HCT116 (cell line): ENCODE data around the gene BLACAT1. TPM values are rescaled to one million over a fixed set of nuclear protein-coding genes. Genes with fewer than 3 reads are reported as not detected.
"Not testable (repeated sequence)": the region's sequence is repeated elsewhere in the genome, so short reads cannot be mapped to it uniquely, and the experiment has no call there.

Experiments
- ATAC-seq: fragments of 200-7000 bp; cut with Tn5 transposase; 2 replicates; pipeline ENCODE4 v1.9.1; 2020; ENCODE audit warnings: mild to moderate bottlenecking, moderate library complexity
- BruUV-seq: library from RNA; stranded (reverse); fragments of 400-500 nt; replicated peaks from 2 replicates; lab custom pipeline; 2021; lab: Mats Ljungman, UMichigan
- CTCF ChIA-PET: fragments of 300-600 bp; sonication (Branson Sonifier 250); formaldehyde crosslinking; loops from one replicate; lab custom pipeline; 2021; ENCODE audit warnings: antibody characterized with exemption; lab: Charles Lee
- POLR2A ChIA-PET: fragments of 300-600, 350-600 bp; sonication (Branson Sonifier 250); formaldehyde crosslinking; loops from one replicate; lab custom pipeline; 2021; ENCODE audit warnings: antibody characterized with exemption; lab: Charles Lee
- RAD21 ChIA-PET, 2 experiments: fragments of 300-600 bp; sonication (Branson Sonifier 250); formaldehyde crosslinking; loops; one replicate each; lab custom pipeline; 2023; ENCODE audit warnings: low total read pairs in 2 of 2; ENCODE audit not compliant: uncharacterized antibody in 2 of 2, unreplicated experiment in 2 of 2, low non-redundant PET in 1 of 2; lab: Charles Lee
- DNase-seq: peaks from one replicate; pipeline ENCODE4 v3.0.0-alpha.2; 2010; ENCODE audit warnings: low read depth, low spot score
- H2AFZ ChIP-seq: fragments of 200-600 bp; shearing (Covaris generic), sonication (generic); 2 replicates; pipeline ENCODE4 v1.6.1; 2017; ENCODE audit warnings: low read depth, mixed run types, mixed read lengths, antibody characterized with exemption, low read length; ENCODE audit not compliant: poor library complexity, severe bottlenecking
- H3K27ac ChIP-seq: 2 replicates; pipeline ENCODE4 v1.5.1; 2012; ENCODE audit warnings: low read depth, low read length
- H3K27me3 ChIP-seq: fragments of 200-600 bp; sonication (generic); 2 replicates; pipeline ENCODE4 v1.6.1; 2016; ENCODE audit warnings: mixed run types, low read length, mixed read lengths; ENCODE audit not compliant: insufficient read depth
- H3K36me3 ChIP-seq, 2 experiments: fragments of 200-500 bp in 1 of 2; fragments of 200-600 bp in 1 of 2; sonication (Bioruptor generic) in 1 of 2; sonication (generic) in 1 of 2; 2 replicates each; pipeline versions ENCODE4 v1.5.1 to v1.6.1; 2014 to 2016; ENCODE audit warnings: low read length in 2 of 2, inconsistent platforms in 1 of 2, mixed read lengths in 1 of 2, mixed run types in 1 of 2; ENCODE audit not compliant: insufficient read depth in 2 of 2, control insufficient read depth in 1 of 2
- H3K4me1 ChIP-seq, 2 experiments: fragments of 200-600 bp in 1 of 2; sonication (generic) in 1 of 2; 2 replicates each; pipeline versions ENCODE4 v1.5.1 to v1.6.1; 2012 to 2017; ENCODE audit warnings: low read length in 2 of 2, inconsistent platforms in 1 of 2, mild to moderate bottlenecking in 1 of 2, mixed read lengths in 1 of 2, mixed run types in 1 of 2, moderate library complexity in 1 of 2; ENCODE audit not compliant: insufficient read depth in 2 of 2, control insufficient read depth in 1 of 2
- H3K4me2 ChIP-seq: fragments of 200-600 bp; sonication (generic); 2 replicates; pipeline ENCODE4 v1.6.1; 2017; ENCODE audit warnings: mixed run types, low read length, mixed read lengths
- H3K4me3 ChIP-seq, 2 experiments: fragments of 200-600 bp in 1 of 2; sonication (generic) in 1 of 2; replicated peaks in 1 of 2; 2 replicates each; pipeline ENCODE4 v1.5.1; 2011 to 2016; ENCODE audit warnings: low read length in 2 of 2, control low read depth in 1 of 2, low read depth in 1 of 2, mild to moderate bottlenecking in 1 of 2, mixed read lengths in 1 of 2, mixed run types in 1 of 2
- H3K79me2 ChIP-seq: fragments of 200-600 bp; sonication (generic); 2 replicates; pipeline ENCODE4 v1.6.1; 2017; ENCODE audit warnings: mild to moderate bottlenecking, mixed run types, low read length, moderate library complexity, mixed read lengths; ENCODE audit not compliant: insufficient read depth
- H3K9ac ChIP-seq: fragments of 200-600 bp; sonication (generic); 2 replicates; pipeline ENCODE4 v1.6.1; 2016; ENCODE audit warnings: low read length, mixed read lengths
- H3K9me2 ChIP-seq: fragments of 200-600 bp; sonication (generic), shearing (Covaris generic); 2 replicates; pipeline ENCODE4 v1.6.1; 2017; ENCODE audit warnings: mixed run types, mild to moderate bottlenecking, moderate library complexity; ENCODE audit not compliant: insufficient read depth
- H3K9me3 ChIP-seq, 2 experiments: fragments of 200-500 bp in 1 of 2; fragments of 200-600 bp in 1 of 2; sonication (Bioruptor generic) in 1 of 2; sonication (generic) in 1 of 2; 2 replicates each; pipeline ENCODE4 v1.6.1; 2014 to 2017; ENCODE audit warnings: low read length in 2 of 2, mixed read lengths in 2 of 2, inconsistent platforms in 1 of 2, low read depth in 1 of 2, mild to moderate bottlenecking in 1 of 2, mixed run types in 1 of 2, moderate library complexity in 1 of 2; ENCODE audit not compliant: control insufficient read depth in 1 of 2, insufficient read depth in 1 of 2
- H4K20me1 ChIP-seq: fragments of 200-600 bp; sonication (generic), shearing (Covaris generic); 2 replicates; pipeline ENCODE4 v1.6.1; 2017; ENCODE audit warnings: mixed run types, mild to moderate bottlenecking, moderate library complexity; ENCODE audit not compliant: insufficient read depth
- intact Hi-C: fragments of 100-400 bp; cut with micrococcal nuclease; formaldehyde crosslinking; loops from 2 replicates; pipeline ENCODE4 v1.10.0; 2022
- microRNA counts: library from miRNA; unstranded; fragments of <30 nt; microRNA quantifications from one replicate; lab custom pipeline; 2015
- microRNA-seq: library from miRNA; unstranded; fragments of <30 nt; microRNA quantifications from one replicate; pipeline ENCODE4, GENCODE V29; 2016; ENCODE audit warnings: borderline number of aligned reads
- total RNA-seq: library from RNA; stranded (reverse); gene quantifications from one replicate; pipeline ENCODE4 v1.2.1, GENCODE V29; 2021; ENCODE audit not compliant: unreplicated experiment

BLACAT1 gene
- total RNA-seq, 1 experiment from 2014 or later, result 3.9 TPM

- CTCF ChIA-PET, BruUV-seq, H2AFZ ChIP-seq, H3K9me2 ChIP-seq, H3K79me2 ChIP-seq, H3K27me3 ChIP-seq, H3K9me3 ChIP-seq, H4K20me1 ChIP-seq, H3K4me3 ChIP-seq, POLR2A ChIA-PET, RAD21 ChIA-PET, ATAC-seq, intact Hi-C loops, H3K27ac ChIP-seq, H3K4me1 ChIP-seq, H3K4me2 ChIP-seq, H3K36me3 ChIP-seq, H3K9ac ChIP-seq, DNase-seq: not testable (repeated sequence)
These were observed 49.6 kb downstream of the BLACAT1 start for GRCh38 chr1:205406252-205406651.

MicroRNA genes within 50 kb of the gene (microRNA counts, 767-probe panel; counts per million panel counts)
- 24,756 counts per million, percentile 73 among the panel's probes with 10 or more counts for microRNA hsa-miR-135b-5p (lab: Ali Mortazavi, UCI)

Small RNA genes lying within 50 kb of the gene (microRNA-seq; reads per million reads assigned to microRNA genes)
- gene MIR135B, result 3,102 reads per million, percentile 90 among the genes with 10 or more reads in this experiment

Other genes with a start within 250 kb of the BLACAT1 start
- gene DSTYK, start 244.3 kb downstream of the BLACAT1 start, total RNA-seq, result 6.6 TPM
- gene TMCC2, start 228.1 kb downstream of the BLACAT1 start, total RNA-seq, result 2.7 TPM
- gene NUAK2, start 134.3 kb downstream of the BLACAT1 start, total RNA-seq, result 3.0 TPM
- 0.49 TPM for gene KLHDC8A, start 99.1 kb downstream of the BLACAT1 start, total RNA-seq
- 11.9 TPM for gene LEMD1, start 34.0 kb downstream of the BLACAT1 start, total RNA-seq
- gene CDK18, start 48.6 kb upstream of the BLACAT1 start, total RNA-seq, result 32.0 TPM
- gene ELK4, start 176.0 kb upstream of the BLACAT1 start, total RNA-seq, result 46.2 TPM
- gene SLC45A3, start 224.5 kb upstream of the BLACAT1 start, total RNA-seq, result 12.3 TPM